ENCODE data around the gene FOSL1.

Gene FOSL1

GRCh38 chr11:65921033-65921555 is 20.9 kb upstream of the FOSL1 start:
- DNase-seq (ENCODE audit: low read depth), result no peak
- peak overlapping the region; percentile 75 for H3K4me3 ChIP-seq (ENCODE audit: low read depth, low read length)

GRCh38 chr11:65920372-65920802 is 20.2 kb upstream of the FOSL1 start:
- H3K4me3 ChIP-seq (ENCODE audit: low read depth, low read length), result peak overlapping the region; percentile 75
- no peak for DNase-seq (ENCODE audit: low read depth)

- DNase-seq (ENCODE audit: low read depth), result no peak
- peak overlapping the region; percentile 75 for H3K4me3 ChIP-seq (ENCODE audit: low read depth, low read length)
Observed at GRCh38 chr11:65919573-65920371, 19.6 kb upstream of the FOSL1 start.

- peak; percentile 96 for DNase-seq (ENCODE audit: low read depth)
- peak within 1 kb of the TSS; percentile 95 for H3K4me3 ChIP-seq (ENCODE audit: low read depth, low read length)
Observed at GRCh38 chr11:65919141-65919572, 19.0 kb upstream of the FOSL1 start, which contains the start of gene DRAP1. Gene DRAP1, plus strand, starts transcription at chr11:65919426. Its CDS starts 76 bp downstream, at chr11:65919502.

- H3K4me3 ChIP-seq (ENCODE audit: low read depth, low read length), result peak within 1 kb of the TSS; percentile 95
- DNase-seq (ENCODE audit: low read depth), result no peak
Observed at GRCh38 chr11:65918211-65919140, 18.3 kb upstream of the FOSL1 start, which contains the start of gene C11orf68. Gene C11orf68, minus strand, starts transcription at chr11:65919062. Its CDS starts 31 bp downstream, at chr11:65919031.

- peak overlapping the region; percentile 95 for H3K4me3 ChIP-seq (ENCODE audit: low read depth, low read length)
- DNase-seq (ENCODE audit: low read depth), result no peak
Observed at GRCh38 chr11:65917434-65918210, 17.4 kb upstream of the FOSL1 start.

GRCh38 chr11:65917077-65917433 is 16.9 kb upstream of the FOSL1 start:
- H3K4me3 ChIP-seq (ENCODE audit: low read depth, low read length), result peak overlapping the region; percentile 95
- DNase-seq (ENCODE audit: low read depth), result no peak

GRCh38 chr11:65916391-65916790 is 16.2 kb upstream of the FOSL1 start:
- no peak overlapping the region for H3K4me3 ChIP-seq (ENCODE audit: low read depth, low read length)
- no peak for DNase-seq (ENCODE audit: low read depth)

GRCh38 chr11:65915821-65916251 is 15.6 kb upstream of the FOSL1 start:
- DNase-seq (ENCODE audit: low read depth), result peak; percentile 89
- no peak overlapping the region for H3K4me3 ChIP-seq (ENCODE audit: low read depth, low read length)

GRCh38 chr11:65915101-65915820 is 15.1 kb upstream of the FOSL1 start:
- no peak overlapping the region for H3K4me3 ChIP-seq (ENCODE audit: low read depth, low read length)
- DNase-seq (ENCODE audit: low read depth), result no peak

GRCh38 chr11:65912845-65913244 is 12.7 kb upstream of the FOSL1 start:
- no peak for DNase-seq (ENCODE audit: low read depth)
- no peak overlapping the region for H3K4me3 ChIP-seq (ENCODE audit: low read depth, low read length)

- H3K4me3 ChIP-seq (ENCODE audit: low read depth, low read length), result no peak overlapping the region
- DNase-seq (ENCODE audit: low read depth), result no peak
Observed at GRCh38 chr11:65911682-65912568, 11.7 kb upstream of the FOSL1 start.

GRCh38 chr11:65907878-65908277 is 7.7 kb upstream of the FOSL1 start:
- no peak for DNase-seq (ENCODE audit: low read depth)
- no peak overlapping the region for H3K4me3 ChIP-seq (ENCODE audit: low read depth, low read length)

GRCh38 chr11:65906602-65907001 is 6.4 kb upstream of the FOSL1 start:
- no peak for DNase-seq (ENCODE audit: low read depth)
- H3K4me3 ChIP-seq (ENCODE audit: low read depth, low read length), result no peak overlapping the region

GRCh38 chr11:65903715-65904114 is 3.5 kb upstream of the FOSL1 start:
- no peak for DNase-seq (ENCODE audit: low read depth)
- no peak overlapping the region for H3K4me3 ChIP-seq (ENCODE audit: low read depth, low read length)

GRCh38 chr11:65903068-65903481 is 2.9 kb upstream of the FOSL1 start:
- no peak for DNase-seq (ENCODE audit: low read depth)
- H3K4me3 ChIP-seq (ENCODE audit: low read depth, low read length), result no peak overlapping the region

GRCh38 chr11:65900899-65901180 is 652 bp upstream of the FOSL1 start:
- no peak for DNase-seq (ENCODE audit: low read depth)
- peak overlapping the region; percentile 85 for H3K4me3 ChIP-seq (ENCODE audit: low read depth, low read length)
